T1000 (cell line): ENCODE results near the gene DUSP14.
"Not testable (repeated sequence)": the region's sequence is repeated elsewhere in the genome, so short reads cannot be mapped to it uniquely, and the experiment has no call there.

Experiments
- DNase-seq: peaks from one replicate; lab custom pipeline; 2025; ENCODE audit warnings: mixed read lengths; lab: John Stamatoyannopoulos, UW

Gene DUSP14

DNA sequence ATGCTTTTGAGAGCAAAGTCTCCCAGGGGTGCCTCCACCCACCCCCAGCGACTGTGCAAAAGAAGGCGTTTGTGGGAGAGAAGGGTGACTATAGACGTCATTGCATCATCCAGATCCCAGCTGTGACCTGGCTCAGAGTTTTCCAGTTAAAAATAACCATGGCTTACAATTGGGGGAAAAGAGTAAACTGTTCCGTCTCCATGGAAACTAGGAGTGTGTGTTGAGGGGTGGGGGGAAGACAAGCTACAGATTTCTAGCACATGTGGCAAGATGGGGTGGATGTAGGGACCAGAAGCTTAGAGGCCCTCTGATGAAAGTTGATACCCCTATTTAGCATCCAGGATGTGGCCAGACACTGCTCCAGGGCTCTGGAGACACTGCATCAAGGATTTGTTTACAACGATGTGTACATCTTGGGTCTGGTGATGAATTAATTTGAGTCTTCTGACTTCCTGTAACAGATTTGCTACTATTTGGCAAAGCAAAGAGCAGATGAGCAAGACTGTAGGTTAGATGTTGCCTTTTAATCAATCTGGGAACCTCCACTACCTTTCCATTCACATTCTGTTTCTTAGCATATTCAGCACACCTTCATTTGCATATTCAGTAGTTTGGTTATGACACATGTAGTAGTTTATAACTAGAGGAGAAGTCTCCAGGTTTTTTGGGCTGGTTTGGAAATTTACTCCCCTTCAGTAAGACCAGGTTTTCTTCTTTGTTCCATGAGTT, 6.2 kb upstream of the DUSP14 start:
- DNase-seq = peak; percentile 38

- DNase-seq = no peak
These were observed 3.6 kb upstream of the DUSP14 start for GRCh38 chr17:37485938-37486570.

DNA sequence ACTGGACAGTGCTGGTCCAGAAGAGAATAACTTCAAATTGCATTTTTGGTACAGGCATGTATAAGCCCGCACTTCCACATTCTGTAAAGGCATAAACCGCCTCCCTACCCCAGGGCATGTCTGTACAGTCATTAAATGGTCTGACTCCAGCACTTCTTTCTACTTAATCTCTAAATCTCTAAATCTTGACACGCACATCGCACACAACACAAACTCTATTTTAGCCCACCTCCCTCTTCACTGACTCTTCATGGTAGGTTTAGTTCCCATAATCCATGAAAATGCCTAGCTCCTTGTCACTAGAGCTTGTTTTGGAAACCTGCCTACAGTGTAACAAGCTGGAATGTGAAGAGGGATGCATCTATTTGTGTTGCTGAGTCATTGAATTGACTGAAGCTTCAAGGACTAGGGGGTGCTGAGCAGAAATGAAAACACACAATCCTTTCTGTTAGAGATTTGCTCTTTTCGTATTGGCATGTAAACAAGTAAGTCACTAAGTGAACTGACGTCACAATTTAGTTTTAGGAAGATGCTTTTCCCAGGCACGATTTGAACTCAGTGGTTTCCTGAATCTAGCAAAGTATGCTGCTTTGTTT, 1.6 kb upstream of the DUSP14 start:
- DNase-seq = peak; percentile 66

DNA sequence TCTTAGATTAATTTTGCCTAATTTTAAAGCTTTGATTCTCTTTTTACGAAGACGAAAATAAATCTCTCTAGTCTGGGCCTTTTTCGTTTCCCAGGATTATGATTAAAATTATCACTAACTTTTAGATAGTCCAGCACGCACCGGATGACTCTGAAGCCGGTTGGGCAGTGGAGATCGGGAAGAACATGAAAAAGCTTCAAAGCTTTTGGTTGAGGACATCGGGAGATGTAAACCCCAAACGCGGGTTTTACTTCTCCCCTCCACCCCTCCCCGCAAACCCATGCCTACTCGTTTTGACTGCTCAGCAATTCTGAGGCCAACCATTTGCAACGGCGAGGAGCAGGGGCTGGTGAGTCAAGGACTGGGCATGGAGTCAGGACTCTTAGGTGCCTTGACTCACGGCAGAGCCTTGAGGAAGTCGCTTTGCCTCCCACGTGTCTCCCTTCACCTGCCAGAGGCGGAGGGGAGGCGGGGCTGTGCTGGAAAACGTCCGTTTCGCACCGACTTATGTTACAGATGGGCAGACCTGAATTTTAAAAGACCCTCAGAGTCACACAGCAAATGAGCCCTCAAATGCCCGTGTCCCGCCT, 989 bp upstream of the DUSP14 start:
- peak; percentile 74 for DNase-seq

DNA sequence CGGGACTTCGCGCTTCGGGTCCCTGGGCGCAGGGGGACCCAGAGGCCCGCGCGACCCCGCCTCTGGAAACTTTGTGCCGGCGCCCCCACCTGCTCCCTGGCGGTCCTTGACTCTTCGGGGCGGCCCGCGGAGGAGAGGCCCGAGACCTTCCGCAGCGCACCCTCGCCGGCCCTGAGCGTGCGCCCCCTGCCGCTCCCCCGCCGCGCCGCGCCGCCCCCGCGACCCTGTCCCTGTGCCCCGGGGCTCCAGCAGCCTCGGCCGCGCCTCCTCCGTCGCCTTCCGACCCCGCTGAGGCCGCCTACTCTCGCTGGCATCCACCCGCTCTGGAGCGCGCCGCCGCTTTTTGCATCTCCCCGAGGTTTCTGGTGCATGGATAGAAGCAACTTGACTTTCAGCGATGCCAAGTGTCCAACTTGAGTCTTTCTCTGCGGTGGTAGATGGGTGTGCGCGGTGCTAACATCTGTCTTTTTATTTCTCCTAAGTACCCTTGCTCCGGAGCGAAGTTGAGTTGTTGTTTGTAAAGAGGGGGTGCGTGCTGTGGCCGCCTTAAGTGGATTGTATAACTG, 414 bp downstream of the DUSP14 start:
- DNase-seq = peak; percentile 30

- DNase-seq = peak; percentile 55
These were observed 1.2 kb downstream of the DUSP14 start for GRCh38 chr17:37490638-37491614.

GRCh38 chr17:37492167-37492566, 2.5 kb downstream of the DUSP14 start:
- DNase-seq = no peak

DNA sequence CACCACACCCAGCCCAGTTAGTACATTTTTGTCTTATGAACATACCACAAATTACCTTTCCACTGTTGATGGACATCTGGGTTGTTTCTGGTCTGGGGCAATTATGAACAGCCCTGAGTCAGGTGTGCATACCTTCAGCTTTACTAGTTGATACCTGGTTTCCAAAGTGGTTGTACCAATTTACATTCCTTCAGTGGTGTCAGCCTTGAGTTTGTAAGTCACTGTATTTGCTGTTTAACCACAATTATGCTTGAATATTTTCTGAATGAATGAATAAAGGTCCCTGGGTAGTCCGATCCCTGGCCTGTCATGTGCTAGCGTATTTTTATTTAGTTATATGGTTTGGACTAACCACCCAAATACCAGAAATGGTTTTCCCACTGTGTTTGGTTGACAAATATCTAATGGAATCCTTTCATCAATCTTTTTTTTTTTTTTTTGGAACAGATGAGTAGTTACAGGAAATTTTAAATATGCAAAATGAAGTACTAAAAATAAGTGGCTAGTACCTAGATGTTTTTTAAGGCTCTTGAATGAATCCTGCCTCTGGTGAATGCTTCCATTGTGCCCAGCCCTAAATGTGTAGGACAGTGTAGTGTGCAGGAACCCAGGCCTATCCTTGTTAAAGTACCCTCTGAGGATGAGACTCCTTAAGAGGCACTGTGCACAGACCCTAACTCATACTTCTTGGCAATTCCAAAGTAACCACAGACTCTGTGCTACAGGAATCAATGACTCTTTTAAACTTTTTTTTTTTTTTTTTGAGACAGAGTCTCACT, 3.7 kb downstream of the DUSP14 start:
- DNase-seq = no peak

DNA sequence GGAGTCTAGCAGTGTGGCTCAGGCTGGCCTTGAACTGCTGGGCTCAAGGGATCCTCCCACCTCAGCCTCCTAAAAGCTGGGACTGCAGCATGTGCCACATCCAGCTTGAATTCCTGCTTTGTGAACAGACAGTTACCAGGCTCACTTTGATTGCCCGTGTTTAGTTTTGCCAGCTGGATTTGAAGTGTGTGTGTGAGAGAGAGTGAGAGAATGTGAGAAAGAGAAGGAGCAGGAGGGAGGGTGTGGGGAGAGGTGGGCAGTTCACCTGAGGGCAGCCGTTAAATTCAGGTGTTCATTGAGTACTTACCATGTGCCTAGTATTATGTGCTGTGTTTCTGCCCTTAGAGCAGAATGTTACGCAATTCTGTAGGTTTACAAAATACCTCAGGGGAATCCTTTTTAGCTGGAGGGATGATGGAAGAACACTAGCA, 4.7 kb downstream of the DUSP14 start:
- DNase-seq = no peak

GRCh38 chr17:37494971-37495370, 5.3 kb downstream of the DUSP14 start:
- DNase-seq = no peak

GRCh38 chr17:37500378-37500777, 10.7 kb downstream of the DUSP14 start:
- no peak for DNase-seq

GRCh38 chr17:37502009-37502936, 12.6 kb downstream of the DUSP14 start:
- no peak for DNase-seq

GRCh38 chr17:37503148-37503547, 13.5 kb downstream of the DUSP14 start:
- DNase-seq = no peak

GRCh38 chr17:37505333-37505732, 15.6 kb downstream of the DUSP14 start:
- DNase-seq = no peak

DNA sequence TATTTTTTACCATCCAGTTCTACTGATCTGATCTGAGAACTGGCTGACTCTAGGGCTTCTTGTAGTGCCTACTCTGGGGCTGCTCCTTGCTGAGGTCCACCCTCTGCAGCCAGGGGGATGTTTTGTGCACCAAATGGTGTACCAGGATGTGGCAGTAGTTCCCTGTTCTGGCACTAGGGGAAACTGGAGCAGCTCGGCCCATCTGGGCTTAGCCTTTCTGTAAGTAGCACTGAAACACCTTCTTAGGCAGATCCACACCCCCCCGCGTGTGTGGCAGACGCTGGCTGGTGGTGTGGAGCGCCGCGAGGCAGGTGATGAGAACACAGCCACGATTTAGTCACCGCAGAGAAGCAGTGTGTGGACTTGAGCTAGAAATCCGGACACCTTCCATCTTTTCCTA, 17.0 kb downstream of the DUSP14 start:
- no peak for DNase-seq

- no peak for DNase-seq
These were observed 17.4 kb downstream of the DUSP14 start for GRCh38 chr17:37507111-37507510.

DNA sequence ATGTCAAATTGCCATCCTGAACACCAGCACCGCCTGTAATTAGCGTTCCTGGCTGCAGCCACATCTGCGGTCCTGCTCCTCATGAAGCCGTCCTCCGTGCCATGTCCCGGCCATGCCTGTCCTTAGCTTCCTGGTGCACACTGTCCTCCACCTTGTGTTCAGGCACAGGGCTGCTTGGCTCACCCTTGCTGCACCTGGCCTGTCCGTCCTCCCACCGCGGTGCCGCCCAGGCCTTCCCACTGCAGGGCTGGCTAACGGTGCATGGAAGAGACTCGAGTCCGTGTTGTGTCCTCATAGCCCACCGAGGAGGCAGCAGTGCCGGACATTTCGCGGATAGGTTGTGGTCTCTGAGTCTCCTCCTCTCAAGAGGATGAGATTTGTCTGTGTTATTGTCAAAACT, 20.4 kb downstream of the DUSP14 start:
- no peak for DNase-seq

DNA sequence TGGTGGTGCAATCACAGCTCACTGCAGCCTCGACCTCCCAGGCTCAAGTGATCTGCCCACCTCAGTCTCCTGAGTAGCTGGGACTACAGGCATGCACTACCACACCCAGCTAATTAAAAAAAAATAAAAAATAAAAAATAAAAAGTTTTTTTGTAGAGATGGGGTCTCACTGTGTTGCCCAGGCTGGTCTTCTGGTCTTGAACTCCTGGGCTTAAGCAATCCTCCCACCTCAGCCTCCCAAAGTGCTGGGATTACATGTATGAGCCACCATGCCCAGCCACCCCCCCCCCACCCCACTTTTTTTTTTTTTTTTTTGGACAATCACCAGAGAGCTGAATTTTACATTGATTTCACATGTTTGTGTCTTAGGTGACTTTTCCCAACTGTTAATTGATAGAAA, 22.0 kb downstream of the DUSP14 start:
- not testable (repeated sequence) for DNase-seq

DNA sequence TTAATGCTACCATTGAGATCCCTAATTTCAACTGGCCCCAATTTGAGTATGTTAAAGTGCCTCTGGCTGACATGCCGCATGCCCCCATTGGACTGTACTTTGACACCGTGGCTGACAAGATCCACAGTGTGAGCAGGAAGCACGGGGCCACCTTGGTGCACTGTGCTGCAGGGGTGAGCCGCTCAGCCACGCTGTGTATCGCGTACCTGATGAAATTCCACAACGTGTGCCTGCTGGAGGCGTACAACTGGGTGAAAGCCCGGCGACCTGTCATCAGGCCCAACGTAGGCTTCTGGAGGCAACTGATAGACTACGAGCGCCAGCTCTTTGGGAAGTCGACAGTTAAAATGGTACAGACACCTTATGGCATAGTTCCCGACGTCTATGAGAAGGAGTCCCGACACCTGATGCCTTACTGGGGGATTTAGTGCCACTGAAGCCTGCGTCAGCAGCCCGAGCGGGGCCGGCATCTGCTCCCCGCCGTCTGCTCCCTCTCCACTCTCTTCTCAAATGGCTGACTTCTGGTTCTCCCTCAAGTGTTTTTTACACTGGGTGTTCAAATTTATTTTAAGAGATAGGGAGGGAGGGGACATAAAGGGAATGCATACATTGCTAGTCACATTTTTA, 22.9 kb downstream of the DUSP14 start:
- no peak for DNase-seq
